Right atrium auricular region (tissue), 2 donors: ENCODE data around the gene APOL4. TPM values are rescaled to one million over a fixed set of nuclear protein-coding genes. Genes with fewer than 3 reads are reported as not detected.
"Not testable (repeated sequence)": the region's sequence is repeated elsewhere in the genome, so short reads cannot be mapped to it uniquely, and the experiment has no call there.

Experiments
- DNase-seq: peaks from one replicate; pipeline ENCODE4 v3.0.0-alpha.2; 2019; ENCODE audit warnings: low spot score
- H3K27ac ChIP-seq, 2 donors: fragments of 200-600 bp; sonication (generic); 1 replicate in 1 of 2; 2 replicates in 1 of 2; pipeline ENCODE4 v1.5.1; 2016 to 2019
- H3K27me3 ChIP-seq, 2 donors: fragments of 200-600 bp; sonication (generic); one replicate each; pipeline versions ENCODE4 v1.5.1 to v1.6.0; 2017 to 2019
- H3K36me3 ChIP-seq: fragments of 200-600 bp; sonication (generic); one replicate; pipeline ENCODE4 v1.5.1; 2016
- H3K4me1 ChIP-seq, 2 donors: fragments of 200-600 bp; sonication (generic); one replicate each; pipeline versions ENCODE4 v1.5.1 to v1.6.0; 2017 to 2019
- H3K4me3 ChIP-seq, 2 donors: fragments of 200-600 bp; sonication (generic); 1 replicate in 1 of 2; 2 replicates in 1 of 2; pipeline ENCODE4 v1.5.1; 2017 to 2019; ENCODE audit warnings: mild to moderate bottlenecking in 1 of 2, moderate library complexity in 1 of 2
- H3K9me3 ChIP-seq, 2 donors: fragments of 200-600 bp; sonication (generic); one replicate each; pipeline ENCODE4 v1.5.1; 2019
- total RNA-seq, 2 donors: library from RNA; depleted of rRNA; stranded (reverse); fragments of >200 nt; gene quantifications; one replicate each; pipeline ENCODE4 v1.1.0, GENCODE V29; 2016
- TF ChIP-seq, protein P1 (sequence below), 2 donors: fragments of 200-600 bp; sonication (generic); IDR thresholded peaks; one replicate each; pipeline ENCODE4 v1.5.1; 2019; ENCODE audit warnings: antibody characterized with exemption in 2 of 2

APOL4 gene
- total RNA-seq, 2 donors from 2014 or later: 0.24 to 2.1 TPM

GRCh38 chr22:36162127-36163034 is 39.2 kb downstream of the APOL4 start:
- DNase-seq: no peak
- Histone ChIP-seq H3K36me3 (no peaks in the 10 kb centered on the region), H3K27ac (no peak overlapping the region), H3K27me3 (no peaks in the 10 kb centered on the region), H3K4me3 (no peak overlapping the region), H3K4me1 (peaks cover 0 to 35% of the 10 kb centered on the region in 2 donors), H3K9me3 (no peaks in the 10 kb centered on the region)
- TF ChIP-seq, protein P1, sequence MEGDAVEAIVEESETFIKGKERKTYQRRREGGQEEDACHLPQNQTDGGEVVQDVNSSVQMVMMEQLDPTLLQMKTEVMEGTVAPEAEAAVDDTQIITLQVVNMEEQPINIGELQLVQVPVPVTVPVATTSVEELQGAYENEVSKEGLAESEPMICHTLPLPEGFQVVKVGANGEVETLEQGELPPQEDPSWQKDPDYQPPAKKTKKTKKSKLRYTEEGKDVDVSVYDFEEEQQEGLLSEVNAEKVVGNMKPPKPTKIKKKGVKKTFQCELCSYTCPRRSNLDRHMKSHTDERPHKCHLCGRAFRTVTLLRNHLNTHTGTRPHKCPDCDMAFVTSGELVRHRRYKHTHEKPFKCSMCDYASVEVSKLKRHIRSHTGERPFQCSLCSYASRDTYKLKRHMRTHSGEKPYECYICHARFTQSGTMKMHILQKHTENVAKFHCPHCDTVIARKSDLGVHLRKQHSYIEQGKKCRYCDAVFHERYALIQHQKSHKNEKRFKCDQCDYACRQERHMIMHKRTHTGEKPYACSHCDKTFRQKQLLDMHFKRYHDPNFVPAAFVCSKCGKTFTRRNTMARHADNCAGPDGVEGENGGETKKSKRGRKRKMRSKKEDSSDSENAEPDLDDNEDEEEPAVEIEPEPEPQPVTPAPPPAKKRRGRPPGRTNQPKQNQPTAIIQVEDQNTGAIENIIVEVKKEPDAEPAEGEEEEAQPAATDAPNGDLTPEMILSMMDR (IDR thresholded peaks at IDR 0.05): no peak

- H3K4me1 ChIP-seq: peaks cover 0 to 37% of the 10 kb centered on the region in 2 donors
- not testable (repeated sequence) for H3K36me3 ChIP-seq, H3K27me3 ChIP-seq, H3K27ac ChIP-seq, H3K9me3 ChIP-seq, H3K4me3 ChIP-seq
- DNase-seq: peak; percentile 48
Measured at GRCh38 chr22:36161793-36162126, 39.8 kb downstream of the APOL4 start.

DNA sequence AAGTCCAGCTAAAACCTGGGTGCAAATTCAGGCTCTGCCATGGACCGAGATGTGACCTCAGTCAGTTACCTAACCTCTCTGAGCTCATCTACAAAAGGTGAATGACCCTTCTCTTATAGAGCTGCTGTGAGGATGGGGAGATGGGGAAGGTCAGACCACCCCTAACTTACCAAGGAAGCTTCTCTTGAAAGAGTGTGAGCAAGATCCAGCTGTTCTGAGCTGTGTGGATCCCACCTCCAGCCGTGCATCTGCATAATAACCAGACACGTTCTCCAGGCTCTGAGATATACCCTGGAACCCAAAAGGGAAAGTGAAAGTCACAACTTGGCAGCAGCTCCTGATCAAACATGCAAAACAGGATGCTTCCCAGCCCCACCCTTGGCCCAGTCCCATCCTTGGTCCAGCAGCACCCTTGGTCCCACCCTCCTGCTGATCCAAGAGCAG is 41.1 kb downstream of the APOL4 start, which contains the start of gene APOL3:
Gene APOL3, minus strand, starts transcription at position 257 of the 444 bp plus-strand sequence. CDS start 11,700 bp downstream, outside the sequence.
- Histone ChIP-seq H3K4me3 (peak within 1 kb of the TSS; percentile 37 to 53), H3K9me3 (no peaks in the 10 kb centered on the region), H3K4me1 (peaks cover 0 to 49% of the 10 kb centered on the region in 2 donors), H3K36me3 (no peaks in the 10 kb centered on the region), H3K27ac (peak within 1 kb of the TSS; percentile 82 to 92), H3K27me3 (no peaks in the 10 kb centered on the region)
- peak; percentile 90 for DNase-seq
- TF ChIP-seq, protein P1 (IDR thresholded peaks at IDR 0.05): no peak

DNA sequence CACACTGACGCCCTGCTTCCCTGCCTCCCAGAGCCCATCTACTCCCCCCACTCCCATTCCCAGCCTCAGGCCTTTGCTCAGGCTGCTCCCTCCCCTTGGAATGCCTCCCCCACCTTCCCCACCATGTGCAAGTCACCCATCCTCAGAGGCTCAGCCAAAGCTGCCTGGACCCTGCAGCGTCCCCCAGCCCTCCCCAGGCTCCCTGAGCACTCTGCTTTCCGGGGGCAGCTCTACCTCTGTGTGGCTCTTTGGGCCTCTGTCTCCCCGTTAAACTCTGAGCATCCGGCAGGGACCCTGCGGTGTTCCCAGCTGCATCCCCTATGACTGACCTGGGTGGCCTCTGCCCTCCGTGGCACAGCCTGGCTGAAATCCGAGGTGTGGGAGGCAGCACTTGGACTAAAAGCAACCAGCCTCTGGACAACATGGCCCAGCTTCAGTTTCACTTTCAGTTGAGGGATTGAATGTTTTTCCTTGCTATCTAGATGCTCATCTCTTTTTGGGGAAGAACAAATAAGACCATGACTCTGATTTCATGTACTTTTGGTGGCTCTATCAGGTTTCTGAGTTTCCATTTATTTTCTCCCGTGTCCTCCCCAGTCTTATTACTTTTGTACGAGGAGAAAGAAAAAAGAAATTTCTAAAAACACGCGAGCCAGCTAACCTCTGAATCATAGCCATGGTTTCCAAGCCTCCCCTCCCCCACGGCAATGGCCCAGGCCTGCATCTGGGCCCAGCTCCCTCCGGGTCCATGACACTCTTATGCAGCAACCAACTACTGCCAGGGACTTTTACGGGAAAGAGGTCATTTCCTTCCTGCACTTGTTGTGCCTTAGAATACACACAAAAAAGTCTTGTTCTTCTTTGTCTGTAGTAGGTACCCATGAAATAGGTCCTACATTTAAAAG is 44.8 kb downstream of the APOL4 start:
- peaks cover 0 to 68% of the 10 kb centered on the region in 2 donors for H3K4me1 ChIP-seq

DNA sequence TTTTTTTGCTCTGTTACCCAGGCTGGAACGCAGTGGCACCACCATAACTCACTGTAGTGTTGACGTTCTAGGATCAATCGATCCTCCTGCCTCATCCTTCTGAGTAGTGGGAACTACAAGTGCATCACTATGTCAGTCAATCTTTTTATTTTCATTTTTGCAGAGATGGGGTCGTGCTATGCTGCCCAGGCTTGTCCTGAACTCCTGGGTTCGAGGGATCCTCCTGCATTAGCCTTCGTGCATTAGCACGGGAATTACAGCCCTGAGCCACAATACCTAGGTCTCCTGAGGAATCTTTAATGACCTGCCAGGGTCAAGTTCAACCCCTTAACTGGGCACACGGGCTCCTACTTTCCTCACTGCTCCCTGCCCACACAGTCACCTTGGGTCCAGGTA is 45.5 kb downstream of the APOL4 start:
- no peaks in the 10 kb centered on the region for H3K36me3 ChIP-seq
- peak overlapping the region; percentile 82 to 92 for H3K27ac ChIP-seq
- H3K9me3 ChIP-seq: no peaks in the 10 kb centered on the region
- no peak for DNase-seq
- peaks cover 0 to 69% of the 10 kb centered on the region in 2 donors for H3K4me1 ChIP-seq
- H3K4me3 ChIP-seq: peak overlapping the region; percentile 33 to 53
- TF ChIP-seq, protein P1 (IDR thresholded peaks at IDR 0.05): no peak
- no peaks in the 10 kb centered on the region for H3K27me3 ChIP-seq

More for the DNA sequence above, 44.8 kb downstream of the APOL4 start:
- Histone ChIP-seq H3K4me3 (peak overlapping the region; percentile 33 to 53), H3K36me3 (no peaks in the 10 kb centered on the region), H3K27ac (peak overlapping the region; percentile 82 to 92), H3K27me3 (no peaks in the 10 kb centered on the region), H3K9me3 (no peaks in the 10 kb centered on the region)
- TF ChIP-seq, protein P1 (IDR thresholded peaks at IDR 0.05): no peak
- DNase-seq: peak; percentile 93
